ENCODE results near the gene MAP3K4.
"Not testable (repeated sequence)": the region's sequence is repeated elsewhere in the genome, so short reads cannot be mapped to it uniquely, and the experiment has no call there.

Gene MAP3K4

DNA sequence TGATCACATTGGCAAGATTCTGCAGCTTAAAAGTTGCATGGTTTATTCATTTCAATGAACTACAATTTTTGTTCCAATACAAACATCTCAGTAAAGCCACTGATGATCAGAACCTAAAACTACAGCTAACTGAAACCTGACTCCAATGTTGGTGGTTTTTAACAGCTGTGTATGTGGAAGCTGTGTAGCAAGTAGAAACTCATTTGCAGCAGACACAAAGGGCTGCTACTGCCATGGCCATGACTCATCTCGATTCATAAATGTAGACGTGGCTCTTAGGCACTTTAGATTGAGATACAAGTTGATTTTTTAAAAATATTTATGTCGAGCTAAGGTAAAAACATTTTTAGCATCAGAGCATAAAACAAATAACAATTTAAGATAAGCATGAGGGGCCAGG, 19.5 kb upstream of the MAP3K4 start:
- TF ChIP-seq, protein P1, sequence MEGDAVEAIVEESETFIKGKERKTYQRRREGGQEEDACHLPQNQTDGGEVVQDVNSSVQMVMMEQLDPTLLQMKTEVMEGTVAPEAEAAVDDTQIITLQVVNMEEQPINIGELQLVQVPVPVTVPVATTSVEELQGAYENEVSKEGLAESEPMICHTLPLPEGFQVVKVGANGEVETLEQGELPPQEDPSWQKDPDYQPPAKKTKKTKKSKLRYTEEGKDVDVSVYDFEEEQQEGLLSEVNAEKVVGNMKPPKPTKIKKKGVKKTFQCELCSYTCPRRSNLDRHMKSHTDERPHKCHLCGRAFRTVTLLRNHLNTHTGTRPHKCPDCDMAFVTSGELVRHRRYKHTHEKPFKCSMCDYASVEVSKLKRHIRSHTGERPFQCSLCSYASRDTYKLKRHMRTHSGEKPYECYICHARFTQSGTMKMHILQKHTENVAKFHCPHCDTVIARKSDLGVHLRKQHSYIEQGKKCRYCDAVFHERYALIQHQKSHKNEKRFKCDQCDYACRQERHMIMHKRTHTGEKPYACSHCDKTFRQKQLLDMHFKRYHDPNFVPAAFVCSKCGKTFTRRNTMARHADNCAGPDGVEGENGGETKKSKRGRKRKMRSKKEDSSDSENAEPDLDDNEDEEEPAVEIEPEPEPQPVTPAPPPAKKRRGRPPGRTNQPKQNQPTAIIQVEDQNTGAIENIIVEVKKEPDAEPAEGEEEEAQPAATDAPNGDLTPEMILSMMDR (IDR thresholded peaks at IDR 0.05; ENCODE audit: low read depth, low read length) = no peak
- no peak overlapping the region for H3K4me3 ChIP-seq (ENCODE audit: low read depth, low read length)

DNA sequence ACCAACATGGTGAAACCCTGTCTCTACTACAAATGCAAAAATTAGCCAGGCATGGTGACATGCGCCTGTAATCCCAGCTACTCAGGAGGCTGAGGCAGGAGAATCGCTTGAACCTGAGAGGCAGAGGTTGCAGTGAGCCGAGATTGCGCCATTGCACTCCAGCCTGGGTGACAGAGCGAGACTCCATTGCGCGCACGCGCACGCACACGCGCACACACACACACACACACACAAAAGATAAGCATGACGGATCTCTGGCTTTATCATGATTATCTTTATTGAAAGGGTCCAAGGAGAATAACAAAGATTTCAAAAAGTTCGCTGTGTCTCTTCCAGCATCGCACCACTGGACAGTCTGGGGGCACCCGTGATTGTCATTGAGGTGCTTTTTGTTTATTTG, 19.0 kb upstream of the MAP3K4 start:
- H3K4me3 ChIP-seq (ENCODE audit: low read depth, low read length) = not testable (repeated sequence)

DNA sequence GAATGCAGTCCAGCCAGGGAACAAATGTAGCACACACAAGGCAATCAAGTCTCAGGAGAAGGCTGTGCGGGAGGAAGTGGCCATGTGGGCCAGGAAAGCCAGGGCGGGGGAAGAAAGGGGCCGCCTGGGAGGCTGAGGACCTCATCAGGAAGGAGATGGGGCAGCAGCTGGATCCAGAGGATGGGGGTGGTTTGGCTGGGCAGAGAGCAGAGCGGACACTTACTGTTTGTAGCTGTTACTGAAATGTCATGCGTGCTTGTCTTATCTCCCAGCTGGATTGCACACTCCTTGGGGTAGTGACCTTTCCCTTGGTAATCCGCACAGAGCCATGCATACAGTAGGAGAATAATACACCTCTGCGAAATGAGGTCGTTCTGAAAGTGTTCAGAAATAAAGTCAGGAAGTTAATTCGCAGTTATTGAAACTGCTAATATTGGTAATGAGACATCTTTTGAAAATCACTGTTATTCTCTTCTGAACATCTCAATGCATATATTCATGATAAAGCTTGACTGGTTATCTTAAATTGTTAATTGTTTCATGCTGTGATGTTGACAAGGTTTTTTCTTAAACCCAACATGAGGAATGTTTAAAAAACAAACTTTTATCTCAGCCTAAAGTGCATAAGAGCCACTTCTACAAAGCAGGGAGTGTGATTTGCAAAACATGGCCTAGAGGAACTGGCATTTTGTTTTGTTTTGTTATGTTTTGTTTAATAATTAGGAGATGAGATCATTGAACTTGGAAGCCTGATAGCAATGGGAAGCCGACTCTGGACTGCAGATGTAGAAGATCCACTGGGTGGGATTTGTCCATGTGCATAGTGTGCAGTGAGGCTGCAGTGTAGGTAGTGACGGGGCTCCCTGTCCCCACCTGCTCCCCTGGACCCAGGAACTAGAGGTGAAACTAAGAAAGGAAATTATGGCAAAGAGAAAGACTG, 18.0 kb upstream of the MAP3K4 start:
- H3K4me3 ChIP-seq (ENCODE audit: low read depth, low read length) = no peak overlapping the region
- TF ChIP-seq, protein P1 (IDR thresholded peaks at IDR 0.05; ENCODE audit: low read depth, low read length) = no peak

DNA sequence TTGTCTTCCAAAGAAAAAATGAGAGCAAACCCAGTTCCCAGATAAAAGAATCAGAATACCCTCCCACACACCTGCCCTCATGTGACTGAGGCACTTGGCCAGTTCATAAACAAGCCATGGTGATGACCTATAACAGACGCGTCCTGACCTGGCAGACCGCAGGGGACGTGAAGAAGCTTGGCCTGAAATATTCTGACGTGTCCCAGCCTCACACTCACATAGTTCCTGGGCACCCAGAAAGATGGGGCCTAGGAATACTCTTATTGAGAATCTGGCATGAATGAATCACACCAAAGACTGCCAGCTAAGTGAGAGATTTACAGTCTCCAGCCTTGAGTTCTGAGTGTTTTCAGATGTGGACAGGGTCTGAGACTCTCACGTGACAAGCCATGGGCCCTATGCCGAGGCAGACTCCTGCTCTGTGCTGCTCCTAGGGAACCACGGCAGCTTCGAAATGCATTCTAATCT, 17.2 kb upstream of the MAP3K4 start:
- TF ChIP-seq, protein P1 (IDR thresholded peaks at IDR 0.05; ENCODE audit: low read depth, low read length) = no peak
- no peak overlapping the region for H3K4me3 ChIP-seq (ENCODE audit: low read depth, low read length)

DNA sequence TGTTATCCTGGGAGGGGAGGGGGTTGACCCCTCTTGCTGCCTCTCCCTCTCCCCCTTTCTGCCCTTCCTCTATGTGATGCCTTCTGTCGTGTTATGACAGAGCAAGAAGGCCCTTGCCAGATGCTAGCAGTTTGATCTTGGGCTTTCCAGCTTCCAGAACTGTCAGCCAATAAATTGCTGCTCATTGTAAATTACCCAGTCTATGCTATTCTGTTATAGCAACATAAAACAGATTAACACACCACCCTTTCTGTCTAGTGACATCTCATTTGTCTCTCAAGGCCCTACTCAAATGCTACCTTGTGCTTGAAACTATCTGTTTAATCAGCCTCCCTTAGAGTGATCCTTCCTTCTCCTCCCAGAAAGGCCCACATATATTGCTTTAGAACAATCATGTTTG, 16.4 kb upstream of the MAP3K4 start:
- H3K4me3 ChIP-seq (ENCODE audit: low read depth, low read length) = no peak overlapping the region
- TF ChIP-seq, protein P1 (IDR thresholded peaks at IDR 0.05; ENCODE audit: low read depth, low read length) = no peak

DNA sequence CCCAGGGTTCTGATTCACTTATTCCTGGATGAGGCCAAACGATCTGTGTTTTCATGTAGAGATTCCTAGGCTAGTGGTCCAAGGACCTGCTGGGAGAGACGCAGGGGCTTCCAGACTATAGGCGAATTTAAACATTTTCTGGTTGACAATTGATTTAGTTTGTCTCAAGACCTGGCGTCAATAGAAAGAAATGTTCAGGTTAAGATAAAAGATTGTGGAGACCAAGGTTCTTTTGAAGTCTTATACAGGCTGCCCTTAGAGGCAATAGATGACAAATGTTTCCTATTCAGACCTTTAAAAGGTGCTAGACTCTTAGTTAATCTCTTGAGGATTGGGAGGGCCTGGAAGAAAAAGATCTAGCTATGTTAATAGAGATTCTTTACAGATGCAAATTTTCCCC, 15.6 kb upstream of the MAP3K4 start:
- not testable (repeated sequence) for H3K4me3 ChIP-seq (ENCODE audit: low read depth, low read length)

DNA sequence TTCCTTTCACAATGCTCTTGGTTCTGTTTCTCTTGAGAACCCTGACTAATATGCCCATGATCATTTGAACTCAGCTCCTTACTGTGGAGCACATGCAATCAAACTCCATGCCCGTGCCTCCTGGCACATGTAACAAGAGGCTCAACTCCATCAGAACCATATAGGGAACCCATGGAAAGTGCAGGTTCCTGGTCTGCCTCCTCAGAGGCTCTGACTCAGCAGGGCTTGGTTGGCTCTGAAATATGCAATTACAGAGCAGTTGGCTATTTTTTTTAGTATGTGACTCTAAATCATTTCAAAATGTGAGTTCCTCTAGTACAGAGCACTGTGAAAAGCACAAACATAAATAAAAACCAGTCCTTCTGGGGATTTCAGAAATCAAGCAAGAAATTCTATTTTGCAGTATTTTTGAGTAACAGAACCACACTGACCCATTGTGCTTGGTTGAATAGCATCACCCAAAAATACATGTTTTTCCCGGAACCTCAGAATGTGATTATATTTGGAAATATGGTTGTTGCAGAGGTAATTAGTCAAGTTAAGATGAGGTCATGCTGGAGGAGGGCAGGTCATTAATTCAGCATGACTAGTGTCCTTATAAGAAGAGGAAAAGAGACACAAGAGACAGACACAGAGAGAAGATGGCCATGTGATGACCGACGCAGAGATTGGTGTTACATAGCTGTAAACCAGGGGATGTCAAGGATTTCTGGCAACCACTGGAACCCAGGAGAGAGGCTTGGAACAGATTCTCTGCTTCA, 13.2 kb upstream of the MAP3K4 start:
- TF ChIP-seq, protein P1 (IDR thresholded peaks at IDR 0.05; ENCODE audit: low read depth, low read length) = no peak
- no peak overlapping the region for H3K4me3 ChIP-seq (ENCODE audit: low read depth, low read length)

DNA sequence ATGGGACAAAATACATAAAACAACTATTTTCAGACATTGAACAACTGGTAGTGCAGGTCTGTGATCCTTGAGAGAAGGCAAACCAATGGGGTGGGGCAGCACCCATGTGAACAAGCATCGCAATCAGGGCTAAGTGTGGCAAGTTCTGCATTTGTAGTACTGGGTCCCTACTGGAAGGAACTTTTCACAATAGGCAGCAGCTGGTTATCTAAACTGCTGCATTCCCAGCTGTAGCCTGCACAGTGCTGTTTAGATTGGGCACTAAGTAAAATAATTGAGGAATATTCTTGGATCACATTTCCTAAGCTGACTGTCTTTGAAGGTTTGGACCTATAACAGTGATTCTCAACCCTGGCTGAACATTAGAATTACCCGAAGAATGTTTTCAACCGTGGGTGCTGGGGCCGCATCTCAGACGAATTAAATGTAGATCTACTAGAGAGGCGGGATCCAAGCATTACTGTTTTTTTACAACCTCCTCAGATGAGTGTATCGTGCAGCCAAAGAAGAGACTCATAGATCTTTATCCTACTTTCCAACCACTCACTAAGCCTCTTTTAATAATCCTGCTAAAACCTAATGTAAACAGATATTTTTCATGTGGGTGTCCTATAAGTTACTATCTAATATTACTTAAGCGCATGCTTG, 12.4 kb upstream of the MAP3K4 start:
- TF ChIP-seq, protein P1 (IDR thresholded peaks at IDR 0.05; ENCODE audit: low read depth, low read length) = no peak
- no peak overlapping the region for H3K4me3 ChIP-seq (ENCODE audit: low read depth, low read length)

DNA sequence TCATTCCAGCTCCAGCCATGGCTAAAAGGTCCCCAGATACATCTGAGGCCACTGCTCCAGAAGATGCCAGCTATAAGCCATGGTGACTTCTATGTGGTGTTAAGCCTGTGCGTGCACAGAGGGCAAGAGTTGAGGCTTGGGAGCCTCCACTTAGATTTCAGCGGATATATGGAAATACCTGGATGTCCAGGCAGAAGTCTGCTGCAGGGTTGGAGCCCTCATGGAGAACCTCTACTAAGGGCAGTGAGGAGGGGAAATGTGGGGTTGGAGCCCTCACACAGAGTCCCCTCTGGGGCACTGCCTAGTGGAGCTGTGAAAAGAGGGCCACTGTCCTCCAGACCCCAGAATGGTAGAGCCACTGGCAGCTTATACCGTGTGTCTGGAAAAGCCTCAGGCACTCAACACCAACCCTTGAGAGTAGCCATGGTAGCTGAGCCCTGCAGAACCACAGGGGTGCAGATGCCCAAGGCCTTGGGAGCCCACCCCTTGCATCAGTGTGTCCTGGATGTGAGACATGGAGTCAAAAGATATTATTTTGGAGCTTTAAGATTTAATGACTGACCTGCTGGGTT, 8.1 kb upstream of the MAP3K4 start:
- H3K4me3 ChIP-seq (ENCODE audit: low read depth, low read length) = not testable (repeated sequence)
